K562 (cell line): Measurements from ENCODE around the gene RHOT1. TPM values are rescaled to one million over a fixed set of nuclear protein-coding genes. Genes with fewer than 3 reads are reported as not detected.

Source experiments
- ARNT ChIP-seq, 2 experiments: fragments of 450-650 bp; IDR thresholded peaks; 2 replicates each; pipeline ENCODE4 v1.6.1; 2016; ENCODE audit warnings: mild to moderate bottlenecking in 1 of 2
- LCOR ChIP-seq: sonication (generic); formaldehyde crosslinking; IDR thresholded peaks from 2 replicates; pipeline ENCODE4 v1.8.0; 2022; ENCODE audit warnings: mild to moderate bottlenecking, missing genetic modification reagents
- NFE2L1 ChIP-seq: fragments of 450-650 bp; IDR thresholded peaks from 2 replicates; pipeline ENCODE4 v1.6.1; 2016; ENCODE audit warnings: missing genetic modification characterization, low read depth, mild to moderate bottlenecking, missing compliant biosample characterization, moderate library complexity, borderline replicate concordance
- PML ChIP-seq: IDR thresholded peaks from 2 replicates; pipeline ENCODE4 v1.6.1; 2012; ENCODE audit warnings: low read length, inconsistent platforms
- RBM34 ChIP-seq: fragments of 200-400 bp; formaldehyde crosslinking; IDR thresholded peaks from 2 replicates; pipeline ENCODE4 v1.6.1; 2018; ENCODE audit warnings: low read length, borderline replicate concordance; ENCODE audit not compliant: insufficient read depth
- RFX7 ChIP-seq: fragments of 250-450 bp; sonication (Bioruptor Pico); IDR thresholded peaks from 2 replicates; pipeline ENCODE4 v1.5.1; 2021; ENCODE audit warnings: mild to moderate bottlenecking
- RUNX1 ChIP-seq: sonication (generic); IDR thresholded peaks from 2 replicates; pipeline ENCODE4 v1.6.1; 2016; ENCODE audit warnings: antibody characterized with exemption, low read depth
- ZFX ChIP-seq: sonication (generic); formaldehyde crosslinking; IDR thresholded peaks from 2 replicates; pipeline ENCODE4 v1.8.0; 2022; ENCODE audit warnings: mild to moderate bottlenecking, missing genetic modification reagents, moderate library complexity
- polyA plus RNA-seq, 8 experiments: library from polyadenylated mRNA; depleted of rRNA in 4 of 8; stranded (reverse) in 5 of 8; unstranded in 3 of 8; fragments of >200 nt; fragmentation: Nextera tagmentation in 2 of 8; fragmentation: Illumina TruSeq in 1 of 8; extraction: Ambion mirVana in 2 of 8; extraction: Trizol in 1 of 8; gene quantifications; 2 replicates each; pipeline versions ENCODE4 v1.2.1 to v1.2.3, GENCODE V29; 2011 to 2014; ENCODE audit warnings: inconsistent platforms in 1 of 8, missing spikeins in 1 of 8
- total RNA-seq, 7 experiments: library from RNA; depleted of rRNA in 6 of 7; stranded (reverse); fragments of >200 nt in 6 of 7; fragmentation: Illumina TruSeq in 2 of 7; extraction: Trizol in 2 of 7; gene quantifications; 2 replicates each; pipeline versions ENCODE4 v1.2.1 to v1.2.3, GENCODE V29; 2011 to 2021; ENCODE audit warnings: low replicate concordance in 1 of 7
- TF ChIP-seq, protein P1 (sequence below), 2 experiments: fragments of 450-650 bp; IDR thresholded peaks; 2 replicates each; pipeline ENCODE4 v1.6.1; 2016; ENCODE audit warnings: mild to moderate bottlenecking in 2 of 2, borderline replicate concordance in 1 of 2, low read depth in 1 of 2, moderate library complexity in 1 of 2
- TF ChIP-seq, protein P2 (sequence below): fragments of 450-650 bp; IDR thresholded peaks from 2 replicates; pipeline ENCODE4 v1.6.1; 2018; ENCODE audit not compliant: partially characterized antibody

The RHOT1 gene
- total and polyA plus RNA-seq, 9 of the 15 experiments (the other 6 are each of a cell fraction or from before 2014, with no cell fraction given), result 23.0 to 101 (median 32.2) TPM

DNA sequence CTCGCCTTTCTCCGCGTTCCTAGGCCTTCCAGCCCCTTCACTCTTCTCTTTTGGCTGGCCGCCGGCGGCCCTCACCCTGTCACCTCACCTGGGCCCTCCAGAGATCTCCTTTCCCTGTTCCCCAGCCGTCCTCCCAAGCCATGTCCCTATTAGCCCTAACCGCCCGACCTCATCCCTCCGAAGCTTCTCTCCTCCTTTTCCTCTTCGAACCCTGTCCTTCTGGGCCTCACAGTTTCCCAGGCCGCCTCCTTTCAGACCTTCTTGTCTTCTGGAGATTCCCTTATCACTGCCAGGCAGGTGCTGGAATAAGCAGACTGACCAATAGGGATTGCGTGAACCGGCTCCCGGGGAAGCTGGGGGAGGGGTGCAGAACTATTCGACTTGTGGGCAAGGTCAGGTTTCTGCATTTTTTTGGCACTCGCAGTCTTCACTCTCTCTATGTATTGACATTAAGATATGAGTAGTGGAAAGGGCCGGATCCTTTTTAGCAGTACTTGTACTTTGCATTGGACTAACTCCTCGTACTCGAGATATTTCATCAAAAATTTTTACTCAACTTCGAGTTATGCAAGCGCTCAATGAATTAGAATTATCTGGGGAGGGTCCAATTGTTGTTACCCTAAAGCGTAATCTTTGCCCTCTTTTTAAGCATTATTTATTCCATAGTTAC lies 690 bp downstream of the RHOT1 start (continued):
- TF ChIP-seq, protein P1, sequence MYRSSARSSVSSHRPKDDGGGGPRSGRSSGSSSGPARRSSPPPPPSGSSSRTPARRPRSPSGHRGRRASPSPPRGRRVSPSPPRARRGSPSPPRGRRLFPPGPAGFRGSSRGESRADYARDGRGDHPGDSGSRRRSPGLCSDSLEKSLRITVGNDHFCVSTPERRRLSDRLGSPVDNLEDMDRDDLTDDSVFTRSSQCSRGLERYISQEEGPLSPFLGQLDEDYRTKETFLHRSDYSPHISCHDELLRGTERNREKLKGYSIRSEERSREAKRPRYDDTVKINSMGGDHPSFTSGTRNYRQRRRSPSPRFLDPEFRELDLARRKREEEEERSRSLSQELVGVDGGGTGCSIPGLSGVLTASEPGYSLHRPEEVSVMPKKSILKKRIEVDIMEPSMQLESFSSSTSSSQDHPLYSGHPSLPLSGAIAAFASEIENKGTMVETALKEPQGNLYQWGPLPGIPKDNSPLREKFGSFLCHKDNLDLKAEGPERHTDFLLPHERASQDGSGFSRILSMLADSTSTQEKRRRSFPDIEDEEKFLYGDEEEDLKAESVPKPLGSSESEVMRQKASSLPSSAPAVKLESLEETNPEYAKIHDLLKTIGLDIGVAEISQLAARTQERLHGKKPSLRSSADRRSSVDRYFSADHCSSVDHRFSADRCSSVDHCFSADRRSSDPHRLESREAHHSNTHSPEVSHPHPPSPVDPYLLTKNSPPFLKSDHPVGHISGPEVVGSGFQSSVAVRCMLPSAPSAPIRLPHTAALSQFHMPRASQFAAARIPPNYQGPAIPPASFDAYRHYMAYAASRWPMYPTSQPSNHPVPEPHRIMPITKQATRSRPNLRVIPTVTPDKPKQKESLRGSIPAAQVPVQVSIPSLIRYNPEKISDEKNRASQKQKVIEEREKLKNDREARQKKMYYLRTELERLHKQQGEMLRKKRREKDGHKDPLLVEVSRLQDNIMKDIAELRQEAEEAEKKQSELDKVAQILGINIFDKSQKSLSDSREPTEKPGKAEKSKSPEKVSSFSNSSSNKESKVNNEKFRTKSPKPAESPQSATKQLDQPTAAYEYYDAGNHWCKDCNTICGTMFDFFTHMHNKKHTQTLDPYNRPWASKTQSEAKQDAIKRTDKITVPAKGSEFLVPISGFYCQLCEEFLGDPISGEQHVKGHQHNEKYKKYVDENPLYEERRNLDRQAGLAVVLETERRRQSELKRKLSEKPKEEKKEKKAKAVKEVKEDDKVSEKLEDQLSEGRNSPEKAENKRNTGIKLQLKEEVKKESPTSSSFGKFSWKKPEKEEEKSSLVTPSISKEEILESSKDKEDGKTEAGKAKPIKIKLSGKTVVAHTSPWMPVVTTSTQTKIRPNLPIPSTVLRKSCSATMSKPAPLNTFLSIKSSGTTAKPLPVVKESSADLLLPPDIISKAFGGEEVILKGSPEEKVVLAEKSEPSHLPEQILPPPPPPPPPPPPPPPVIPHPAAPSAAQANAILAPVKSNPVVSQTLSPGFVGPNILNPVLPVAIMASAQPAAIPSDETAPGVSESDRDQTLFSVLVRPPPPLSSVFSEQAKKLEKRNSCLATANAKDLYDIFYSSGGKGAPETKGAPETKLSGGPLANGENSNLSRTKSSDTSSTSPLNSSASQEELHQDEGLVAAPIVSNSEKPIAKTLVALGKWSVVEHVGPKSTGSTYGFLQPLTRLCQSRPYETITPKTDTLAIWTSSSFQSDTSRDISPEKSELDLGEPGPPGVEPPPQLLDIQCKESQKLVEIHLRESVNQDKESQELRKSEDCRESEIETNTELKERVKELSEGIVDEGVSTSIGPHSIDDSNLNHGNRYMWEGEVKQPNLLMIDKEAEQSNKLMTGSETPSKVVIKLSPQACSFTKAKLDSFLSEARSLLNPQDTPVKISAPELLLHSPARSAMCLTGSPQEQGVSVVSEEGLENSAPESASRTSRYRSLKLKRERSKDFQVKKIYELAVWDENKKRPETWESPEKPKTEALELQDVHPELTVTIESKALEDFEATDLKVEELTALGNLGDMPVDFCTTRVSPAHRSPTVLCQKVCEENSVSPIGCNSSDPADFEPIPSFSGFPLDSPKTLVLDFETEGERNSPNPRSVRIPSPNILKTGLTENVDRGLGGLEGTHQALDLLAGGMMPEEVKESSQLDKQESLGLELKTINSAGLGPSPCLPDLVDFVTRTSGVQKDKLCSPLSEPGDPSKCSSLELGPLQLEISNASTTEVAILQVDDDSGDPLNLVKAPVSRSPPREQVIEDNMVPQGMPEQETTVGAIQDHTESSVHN (IDR thresholded peaks at IDR 0.05; ENCODE audit: borderline replicate concordance in 1 of 2, low read depth in 1 of 2), result peak in 1 of 2 experiments; percentile 43; a peak in 1 of 4 replicates
- no peak for TF ChIP-seq RBM34
- TF ChIP-seq RFX7 (CRISPR knock-in tag), result no peak
- peak; percentile 73; the same call in 1 of the 2 replicates for TF ChIP-seq RUNX1
- TF ChIP-seq, protein P2, sequence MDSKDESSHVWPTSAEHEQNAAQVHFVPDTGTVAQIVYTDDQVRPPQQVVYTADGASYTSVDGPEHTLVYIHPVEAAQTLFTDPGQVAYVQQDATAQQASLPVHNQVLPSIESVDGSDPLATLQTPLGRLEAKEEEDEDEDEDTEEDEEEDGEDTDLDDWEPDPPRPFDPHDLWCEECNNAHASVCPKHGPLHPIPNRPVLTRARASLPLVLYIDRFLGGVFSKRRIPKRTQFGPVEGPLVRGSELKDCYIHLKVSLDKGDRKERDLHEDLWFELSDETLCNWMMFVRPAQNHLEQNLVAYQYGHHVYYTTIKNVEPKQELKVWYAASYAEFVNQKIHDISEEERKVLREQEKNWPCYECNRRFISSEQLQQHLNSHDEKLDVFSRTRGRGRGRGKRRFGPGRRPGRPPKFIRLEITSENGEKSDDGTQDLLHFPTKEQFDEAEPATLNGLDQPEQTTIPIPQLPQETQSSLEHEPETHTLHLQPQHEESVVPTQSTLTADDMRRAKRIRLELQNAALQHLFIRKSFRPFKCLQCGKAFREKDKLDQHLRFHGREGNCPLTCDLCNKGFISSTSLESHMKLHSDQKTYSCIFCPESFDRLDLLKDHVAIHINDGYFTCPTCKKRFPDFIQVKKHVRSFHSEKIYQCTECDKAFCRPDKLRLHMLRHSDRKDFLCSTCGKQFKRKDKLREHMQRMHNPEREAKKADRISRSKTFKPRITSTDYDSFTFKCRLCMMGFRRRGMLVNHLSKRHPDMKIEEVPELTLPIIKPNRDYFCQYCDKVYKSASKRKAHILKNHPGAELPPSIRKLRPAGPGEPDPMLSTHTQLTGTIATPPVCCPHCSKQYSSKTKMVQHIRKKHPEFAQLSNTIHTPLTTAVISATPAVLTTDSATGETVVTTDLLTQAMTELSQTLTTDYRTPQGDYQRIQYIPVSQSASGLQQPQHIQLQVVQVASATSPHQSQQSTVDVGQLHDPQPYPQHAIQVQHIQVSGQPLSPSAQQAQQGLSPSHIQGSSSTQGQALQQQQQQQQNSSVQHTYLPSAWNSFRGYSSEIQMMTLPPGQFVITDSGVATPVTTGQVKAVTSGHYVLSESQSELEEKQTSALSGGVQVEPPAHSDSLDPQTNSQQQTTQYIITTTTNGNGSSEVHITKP, result peak; percentile 22
- peak; percentile 83 for TF ChIP-seq ZFX (CRISPR knock-in tag)
- TF ChIP-seq ARNT (IDR thresholded peaks at IDR 0.05), result peak; percentile 51 to 81; a peak in 2 of 4 replicates
- peak; percentile 56; the same call in 1 of the 2 replicates for TF ChIP-seq LCOR (CRISPR knock-in tag)
- TF ChIP-seq NFE2L1 (tag), result no peak
- TF ChIP-seq PML, result peak; percentile 84
